WTC11 (cell line): ENCODE results near the gene DMD. TPM values are rescaled to one million over a fixed set of nuclear protein-coding genes. Genes with fewer than 3 reads are reported as not detected.

ENCODE experiments used
- ATAC-seq: fragments of 200-7000 bp; cut with Tn5 transposase; 2 replicates; pipeline ENCODE4 v1.10.0; 2021; ENCODE audit warnings: mild to moderate bottlenecking, moderate library complexity
- CTCF ChIA-PET: fragments of 300-600 bp; sonication (Branson Sonifier 250); formaldehyde crosslinking; loops from one replicate; lab custom pipeline; 2021; ENCODE audit warnings: antibody characterized with exemption; lab: Charles Lee
- POLR2A ChIA-PET: fragments of 350-600 bp; sonication (Branson Sonifier 250); formaldehyde crosslinking; loops from one replicate; lab custom pipeline; 2021; ENCODE audit warnings: antibody characterized with exemption; lab: Charles Lee
- DNase-seq: peaks from one replicate; pipeline ENCODE4 v3.0.0; 2021; ENCODE audit warnings: low spot score
- H3K27ac Mint-ChIP-seq: 2 replicates; pipeline ENCODE4 v1.8.0; 2021; ENCODE audit warnings: mixed read lengths
- H3K27me3 Mint-ChIP-seq: 2 replicates; pipeline ENCODE4 v1.8.0; 2021; ENCODE audit warnings: low read depth, mild to moderate bottlenecking, moderate library complexity, mixed read lengths
- H3K36me3 Mint-ChIP-seq: 2 replicates; pipeline ENCODE4 v1.8.0; 2021; ENCODE audit warnings: mixed read lengths
- H3K4me1 Mint-ChIP-seq: 2 replicates; pipeline ENCODE4 v1.8.0; 2022; ENCODE audit warnings: mixed read lengths
- H3K4me3 Mint-ChIP-seq: 2 replicates; pipeline ENCODE4 v1.8.0; 2021; ENCODE audit warnings: mild to moderate bottlenecking, moderate library complexity, mixed read lengths
- H3K9me3 Mint-ChIP-seq: 2 replicates; pipeline ENCODE4 v1.8.0; 2021; ENCODE audit warnings: mixed read lengths
- ATF1 ChIP-seq: sonication (generic); formaldehyde crosslinking; IDR thresholded peaks from 2 replicates; pipeline ENCODE4 v1.8.1; 2023; ENCODE audit warnings: mild to moderate bottlenecking, moderate library complexity, missing genetic modification reagents
- ATF2 ChIP-seq: sonication (generic); formaldehyde crosslinking; IDR thresholded peaks from 2 replicates; pipeline ENCODE4 v1.8.1; 2022; ENCODE audit warnings: low read depth, missing genetic modification reagents, borderline replicate concordance
- ATF3 ChIP-seq: sonication (generic); formaldehyde crosslinking; conservative IDR thresholded peaks from 2 replicates; pipeline ENCODE4 v1.8.1; 2022; ENCODE audit warnings: mild to moderate bottlenecking, missing genetic modification reagents
- E2F4 ChIP-seq: sonication (generic); formaldehyde crosslinking; IDR thresholded peaks from 2 replicates; pipeline ENCODE4 v1.8.1; 2022; ENCODE audit warnings: low read depth, mild to moderate bottlenecking, moderate library complexity, missing genetic modification reagents, borderline replicate concordance
- FOXP4 ChIP-seq: sonication (generic); formaldehyde crosslinking; IDR thresholded peaks from 2 replicates; pipeline ENCODE4 v1.8.0; 2022; ENCODE audit warnings: mild to moderate bottlenecking, missing genetic modification reagents
- IRF1 ChIP-seq: sonication (generic); formaldehyde crosslinking; IDR thresholded peaks from 2 replicates; pipeline ENCODE4 v1.8.0; 2023; ENCODE audit warnings: missing genetic modification reagents
- IRF2 ChIP-seq: sonication (generic); formaldehyde crosslinking; IDR thresholded peaks from 2 replicates; pipeline ENCODE4 v1.8.0; 2022; ENCODE audit warnings: low read depth, missing genetic modification reagents, borderline replicate concordance
- MAX ChIP-seq: sonication (generic); formaldehyde crosslinking; IDR thresholded peaks from 2 replicates; pipeline ENCODE4 v1.8.0; 2022; ENCODE audit warnings: mild to moderate bottlenecking, missing genetic modification reagents
- MLX ChIP-seq: sonication (generic); formaldehyde crosslinking; IDR thresholded peaks from 2 replicates; pipeline ENCODE4 v1.8.1; 2023; ENCODE audit warnings: mild to moderate bottlenecking, missing genetic modification reagents, moderate library complexity
- MXD4 ChIP-seq: fragments of 250-450 bp; sonication (Bioruptor Pico); IDR thresholded peaks from 2 replicates; pipeline ENCODE4 v1.8.0; 2021; ENCODE audit warnings: mild to moderate bottlenecking, moderate library complexity, borderline replicate concordance
- NR2C2 ChIP-seq: sonication (generic); formaldehyde crosslinking; IDR thresholded peaks from 2 replicates; pipeline ENCODE4 v1.8.0; 2022; ENCODE audit warnings: mild to moderate bottlenecking, missing genetic modification reagents
- PRDM15 ChIP-seq: sonication (generic); formaldehyde crosslinking; IDR thresholded peaks from 2 replicates; pipeline ENCODE4 v1.8.0; 2022; ENCODE audit warnings: missing genetic modification reagents
- RORB ChIP-seq: fragments of 250-450 bp; sonication (Bioruptor Pico); IDR thresholded peaks from 2 replicates; pipeline ENCODE4 v1.9.0; 2021; ENCODE audit warnings: mild to moderate bottlenecking
- USF1 ChIP-seq: sonication (generic); formaldehyde crosslinking; IDR thresholded peaks from 2 replicates; pipeline ENCODE4 v1.8.0; 2022; ENCODE audit warnings: mild to moderate bottlenecking, missing genetic modification reagents
- USF2 ChIP-seq: sonication (generic); formaldehyde crosslinking; IDR thresholded peaks from 2 replicates; pipeline ENCODE4 v1.8.1; 2023; ENCODE audit warnings: mild to moderate bottlenecking, missing genetic modification reagents, moderate library complexity
- ZMAT4 ChIP-seq: fragments of 250-450 bp; sonication (Bioruptor Pico); IDR thresholded peaks from 2 replicates; pipeline ENCODE4 v1.9.0; 2021; ENCODE audit warnings: mild to moderate bottlenecking
- ZNF121 ChIP-seq: sonication (generic); formaldehyde crosslinking; IDR thresholded peaks from 2 replicates; pipeline ENCODE4 v1.8.0; 2023; ENCODE audit warnings: missing genetic modification reagents
- ZNF416 ChIP-seq: fragments of 250-450 bp; sonication (Bioruptor Pico); IDR thresholded peaks from 2 replicates; pipeline ENCODE4 v1.9.0; 2021; ENCODE audit warnings: mild to moderate bottlenecking, inconsistent platforms
- ZNF423 ChIP-seq: fragments of 250-450 bp; sonication (Bioruptor Pico); IDR thresholded peaks from 2 replicates; pipeline ENCODE4 v2.1.2; 2022; ENCODE audit warnings: mild to moderate bottlenecking, moderate library complexity
- ZNF425 ChIP-seq: fragments of 250-450 bp; sonication (Bioruptor Pico); conservative IDR thresholded peaks from 2 replicates; pipeline ENCODE4 v1.9.0; 2021; ENCODE audit warnings: mild to moderate bottlenecking
- total RNA-seq: library from RNA; stranded (reverse); gene quantifications from 3 replicates; pipeline ENCODE4 v1.2.3, GENCODE V29; 2021

DMD gene
- total RNA-seq, 1 experiment from 2014 or later = 9.1 TPM

- TF ChIP-seq ZMAT4 = no peak
- TF ChIP-seq ZNF121 (CRISPR knock-in tag) = no peak
- TF ChIP-seq USF1 (CRISPR knock-in tag) = no peak
- TF ChIP-seq FOXP4 (CRISPR knock-in tag) = no peak
- no peak for TF ChIP-seq NR2C2 (CRISPR knock-in tag)
- TF ChIP-seq MAX (CRISPR knock-in tag) = no peak
- TF ChIP-seq IRF1 = no peak
These were observed 1092.5 kb downstream of the DMD start (continued) for GRCh38 chrX:32118832-32119231.

- peaks cover 13% of the 10 kb centered on the region for H3K9me3 Mint-ChIP-seq
- DNase-seq = no peak
- no peak for ATAC-seq
- peaks cover 5% of the 10 kb centered on the region for H3K4me1 Mint-ChIP-seq
- ChIA-PET CTCF (no interaction called here), POLR2A (no interaction called here)
- H3K36me3 Mint-ChIP-seq = peaks cover 3% of the 10 kb centered on the region; the same call in 1 of the 2 replicates
- no peaks in the 10 kb centered on the region for H3K27me3 Mint-ChIP-seq
- no peak overlapping the region for H3K27ac Mint-ChIP-seq
- no peak overlapping the region for H3K4me3 Mint-ChIP-seq
- no peak for TF ChIP-seq MAX (CRISPR knock-in tag)
- TF ChIP-seq PRDM15 = no peak
- no peak for TF ChIP-seq ZNF423
- TF ChIP-seq RORB (CRISPR knock-in tag) = no peak
- no peak for TF ChIP-seq ATF1 (CRISPR knock-in tag)
- no peak for TF ChIP-seq ZNF425 (CRISPR knock-in tag)
- no peak for TF ChIP-seq ATF2
- TF ChIP-seq MXD4 (CRISPR knock-in tag) = no peak
- no peak for TF ChIP-seq USF2 (CRISPR knock-in tag)
- TF ChIP-seq ATF3 (CRISPR knock-in tag) = no peak
- no peak for TF ChIP-seq E2F4 (CRISPR knock-in tag)
- TF ChIP-seq ZNF416 (CRISPR knock-in tag) = no peak
- no peak for TF ChIP-seq MLX (CRISPR knock-in tag)
- TF ChIP-seq IRF2 (CRISPR knock-in tag) = no peak
These were observed 1095.3 kb downstream of the DMD start for GRCh38 chrX:32116047-32116446.
